PC-9 (cell line): Measurements from ENCODE around the gene FOSB. TPM values are rescaled to one million over a fixed set of nuclear protein-coding genes. Genes with fewer than 3 reads are reported as not detected.

ENCODE experiments used
- BruUV-seq: library from RNA; stranded (reverse); fragments of 400-500 nt; replicated peaks from 2 replicates; lab custom pipeline; 2021; lab: Mats Ljungman, UMichigan
- CTCF ChIA-PET: fragments of 300-600 bp; sonication (Branson Sonifier 250); formaldehyde crosslinking; loops from one replicate; lab custom pipeline; 2022; ENCODE audit warnings: antibody characterized with exemption; lab: Charles Lee
- POLR2A ChIA-PET: fragments of 300-600 bp; sonication (Branson Sonifier 250); formaldehyde crosslinking; loops from one replicate; lab custom pipeline; 2022; ENCODE audit warnings: antibody characterized with exemption; ENCODE audit not compliant: unreplicated experiment; lab: Charles Lee
- DNase-seq, 2 experiments: peaks; one replicate each; pipeline versions ENCODE4 v3.0.0 to v3.0.0-alpha.2; 2015 to 2022; ENCODE audit warnings: mixed read lengths in 1 of 2
- H2AFZ ChIP-seq: fragments of 200-600 bp; sonication (generic); 2 replicates; pipeline ENCODE4 v1.8.1; 2017; ENCODE audit warnings: antibody characterized with exemption
- H3F3A ChIP-seq: fragments of 200-600 bp; sonication (generic); 2 replicates; pipeline ENCODE4 v1.8.1; 2017; ENCODE audit warnings: antibody characterized with exemption, mild to moderate bottlenecking, low read depth; ENCODE audit not compliant: insufficient read depth
- H3K27ac ChIP-seq: fragments of 200-600 bp; sonication (generic); 2 replicates; pipeline ENCODE4 v1.6.1; 2016; ENCODE audit warnings: mixed run types
- H3K27me3 ChIP-seq: fragments of 200-600 bp; sonication (generic); 2 replicates; pipeline ENCODE4 v1.6.1; 2016; ENCODE audit warnings: low read depth, mixed run types; ENCODE audit not compliant: insufficient read depth
- H3K36me3 ChIP-seq: fragments of 200-600 bp; sonication (generic); 2 replicates; pipeline ENCODE4 v1.6.1; 2016; ENCODE audit warnings: low read depth, mixed run types
- H3K4me1 ChIP-seq: fragments of 200-600 bp; sonication (generic); replicated peaks from 2 replicates; pipeline ENCODE4 v1.6.1; 2016; ENCODE audit warnings: mixed run types; ENCODE audit not compliant: insufficient read depth
- H3K4me2 ChIP-seq: fragments of 200-600 bp; sonication (generic); 2 replicates; pipeline ENCODE4 v1.6.1; 2017; ENCODE audit warnings: mixed run types
- H3K4me3 ChIP-seq: fragments of 200-600 bp; sonication (generic); 2 replicates; pipeline ENCODE4 v1.6.1; 2016; ENCODE audit warnings: mixed run types
- H3K79me2 ChIP-seq: fragments of 200-600 bp; sonication (generic); 2 replicates; pipeline ENCODE4 v1.6.1; 2017; ENCODE audit warnings: low read depth, mixed run types
- H3K9me2 ChIP-seq: fragments of 200-600 bp; sonication (generic); 2 replicates; pipeline ENCODE4 v1.8.1; 2017; ENCODE audit warnings: mild to moderate bottlenecking; ENCODE audit not compliant: insufficient read depth
- H3K9me3 ChIP-seq: fragments of 200-600 bp; sonication (generic); 2 replicates; pipeline ENCODE4 v1.8.1; 2016; ENCODE audit warnings: low read depth; ENCODE audit not compliant: insufficient read depth
- H4K20me1 ChIP-seq: fragments of 200-600 bp; sonication (generic); 2 replicates; pipeline ENCODE4 v1.8.1; 2017; ENCODE audit not compliant: insufficient read depth
- CTCF ChIP-seq: fragments of 200-600 bp; sonication (generic); conservative IDR thresholded peaks from 2 replicates; pipeline ENCODE4 v1.6.1; 2017; ENCODE audit warnings: mixed run types, antibody characterized with exemption, mild to moderate bottlenecking, moderate library complexity
- EZH2 ChIP-seq: fragments of 200-600 bp; sonication (generic); IDR thresholded peaks from 2 replicates; pipeline ENCODE4 v1.8.0; 2017; ENCODE audit warnings: antibody characterized with exemption, low read depth
- intact Hi-C: fragments of 100-400 bp; cut with micrococcal nuclease; formaldehyde crosslinking; loops from one replicate; pipeline ENCODE4 v1.10.0; 2022; ENCODE audit not compliant: unreplicated experiment
- total RNA-seq: library from RNA; stranded (reverse); gene quantifications from 2 replicates; pipeline ENCODE4 v1.2.3, GENCODE V29; 2021

The FOSB gene
- total RNA-seq, 1 experiment from 2014 or later, result 7.9 TPM

GRCh38 chr19:45476304-45476703, 8.5 kb downstream of the FOSB start:
- no TSS peak for BruUV-seq
- no peaks in the 10 kb centered on the region for H3K9me2 ChIP-seq
- POLR2A ChIA-PET, result interaction anchor here (0.6 kb wide), 1 partner anchor 475 kb away, joined by 9 read pairs; no protein-coding TSS in a partner anchor
- H2AFZ ChIP-seq, result no peak overlapping the region
- no peak overlapping the region for H3K4me2 ChIP-seq
- no peaks in the 10 kb centered on the region for H3K79me2 ChIP-seq
- TF ChIP-seq EZH2 (no peak), CTCF (no peak)
- no peak for DNase-seq
- no peaks in the 10 kb centered on the region for H3K27me3 ChIP-seq
- CTCF ChIA-PET, result interaction anchor here (0.6 to 0.7 kb wide), 2 partner anchors 10 to 101 kb away, joined by 3 to 9 read pairs; no protein-coding TSS in a partner anchor
- no peaks in the 10 kb centered on the region for H3K36me3 ChIP-seq
- intact Hi-C loops, result loop anchor here (5.0 kb wide), 1 partner anchor 139 kb away; no protein-coding TSS in a partner anchor
- H3F3A ChIP-seq, result peaks cover 31% of the 10 kb centered on the region
- H3K27ac ChIP-seq, result no peak overlapping the region
- no peak overlapping the region for H3K4me3 ChIP-seq
- no peaks in the 10 kb centered on the region for H3K9me3 ChIP-seq
- no peaks in the 10 kb centered on the region for H4K20me1 ChIP-seq
- H3K4me1 ChIP-seq, result peaks cover 12% of the 10 kb centered on the region

- no peak overlapping the region for H2AFZ ChIP-seq
- POLR2A ChIA-PET, result no interaction called here
- intact Hi-C loops, result loop anchor here (5.0 kb wide), 1 partner anchor 140 kb away; no protein-coding TSS in a partner anchor
These were observed 9.4 kb downstream of the FOSB start for GRCh38 chr19:45477186-45477585.

More at GRCh38 chr19:45477186-45477585, 9.4 kb downstream of the FOSB start:
- Histone ChIP-seq H3K4me1 (peaks cover 12% of the 10 kb centered on the region), H3K9me3 (no peaks in the 10 kb centered on the region), H3K36me3 (no peaks in the 10 kb centered on the region), H3K27ac (no peak overlapping the region), H3K79me2 (no peaks in the 10 kb centered on the region), H3F3A (peaks cover 22% of the 10 kb centered on the region), H4K20me1 (no peaks in the 10 kb centered on the region), H3K27me3 (no peaks in the 10 kb centered on the region), H3K4me2 (no peak overlapping the region), H3K9me2 (no peaks in the 10 kb centered on the region), H3K4me3 (no peak overlapping the region)
- CTCF ChIA-PET, result interaction anchor here (0.6 to 3.8 kb wide), 4 partner anchors 10 to 252 kb away, joined by 3 to 59 read pairs (median 4); no protein-coding TSS in a partner anchor
- no TSS peak for BruUV-seq
- TF ChIP-seq EZH2 (no peak), CTCF (no peak)
- DNase-seq, result no peak
